HepG2 (cell line): ENCODE results near the gene SSTR5. TPM values are rescaled to one million over a fixed set of nuclear protein-coding genes. Genes with fewer than 3 reads are reported as not detected.

Experiments
- ELF4 ChIP-seq: sonication (generic); formaldehyde crosslinking; IDR thresholded peaks from 2 replicates; pipeline ENCODE4 v1.5.0; 2020; ENCODE audit warnings: missing genetic modification reagents, mild to moderate bottlenecking, moderate library complexity, borderline replicate concordance
- HDAC1 ChIP-seq: sonication (generic); formaldehyde crosslinking; IDR thresholded peaks from 2 replicates; pipeline ENCODE4 v1.5.1; 2020; ENCODE audit warnings: mild to moderate bottlenecking, missing genetic modification reagents
- HOXA3 ChIP-seq: sonication (generic); formaldehyde crosslinking; IDR thresholded peaks from 2 replicates; pipeline ENCODE4 v1.5.0; 2020; ENCODE audit warnings: missing genetic modification reagents
- KIAA2018 ChIP-seq: sonication (generic); formaldehyde crosslinking; IDR thresholded peaks from 2 replicates; pipeline ENCODE4 v1.5.0; 2020; ENCODE audit warnings: mild to moderate bottlenecking, missing genetic modification reagents, borderline replicate concordance
- RCOR2 ChIP-seq: IDR thresholded peaks from 2 replicates; pipeline ENCODE4 v1.6.1; 2016; ENCODE audit warnings: missing biosample characterization, missing genetic modification reagents
- REL ChIP-seq: sonication (generic); formaldehyde crosslinking; conservative IDR thresholded peaks from 2 replicates; pipeline ENCODE4 v1.8.0; 2022; ENCODE audit warnings: mild to moderate bottlenecking, missing genetic modification reagents, moderate library complexity
- SMARCC2 ChIP-seq: fragments of 450-650 bp; IDR thresholded peaks from 2 replicates; pipeline ENCODE4 v1.6.1; 2017; ENCODE audit warnings: antibody characterized with exemption, mild to moderate bottlenecking
- ZBTB46 ChIP-seq: sonication (generic); formaldehyde crosslinking; IDR thresholded peaks from 2 replicates; pipeline ENCODE4 v1.4.0; 2020; ENCODE audit warnings: mild to moderate bottlenecking, missing genetic modification reagents, borderline replicate concordance
- ZFP36L1 ChIP-seq: sonication (generic); formaldehyde crosslinking; IDR thresholded peaks from 2 replicates; pipeline ENCODE4 v1.8.0; 2022; ENCODE audit warnings: mild to moderate bottlenecking, missing genetic modification reagents, moderate library complexity
- ZKSCAN8 ChIP-seq: IDR thresholded peaks from 2 replicates; pipeline ENCODE4 v1.6.1; 2016; ENCODE audit warnings: borderline replicate concordance, missing genetic modification reagents, missing compliant biosample characterization
- ZNF253 ChIP-seq: sonication (generic); formaldehyde crosslinking; IDR thresholded peaks from 2 replicates; pipeline ENCODE4 v1.8.0; 2022; ENCODE audit warnings: mild to moderate bottlenecking, missing genetic modification reagents, borderline replicate concordance
- ZNF720 ChIP-seq: sonication (generic); formaldehyde crosslinking; IDR thresholded peaks from 2 replicates; pipeline ENCODE4 v1.4.0; 2020; ENCODE audit warnings: missing genetic modification reagents
- ZNF780A ChIP-seq: sonication (generic); formaldehyde crosslinking; IDR thresholded peaks from 2 replicates; pipeline ENCODE4 v1.8.0; 2022; ENCODE audit warnings: mild to moderate bottlenecking, missing genetic modification reagents, moderate library complexity
- ZNF800 ChIP-seq: sonication (generic); formaldehyde crosslinking; IDR thresholded peaks from 2 replicates; pipeline ENCODE4 v1.4.0; 2020; ENCODE audit warnings: missing genetic modification reagents
- ZNF816 ChIP-seq: sonication (generic); formaldehyde crosslinking; IDR thresholded peaks from 2 replicates; pipeline ENCODE4 v1.8.0; 2022; ENCODE audit warnings: missing genetic modification reagents, mild to moderate bottlenecking, borderline replicate concordance
- polyA plus RNA-seq, 8 experiments: library from polyadenylated mRNA; depleted of rRNA in 3 of 8; stranded (reverse) in 7 of 8; unstranded in 1 of 8; fragments of >200 nt; fragmentation: Illumina TruSeq in 4 of 8; extraction: Trizol in 4 of 8; gene quantifications; 2 replicates each; pipeline versions ENCODE4 v1.2.1 to v1.2.3, GENCODE V29; 2011 to 2016; ENCODE audit warnings: low read depth in 4 of 8, missing spikeins in 1 of 8, mixed read lengths in 1 of 8; ENCODE audit not compliant: insufficient read depth in 1 of 8
- total RNA-seq, 5 experiments: library from RNA; depleted of rRNA; stranded (reverse); fragments of >200 nt; fragmentation: Illumina TruSeq; extraction: Trizol; gene quantifications; 2 replicates each; pipeline ENCODE4 v1.2.3, GENCODE V29; 2016; ENCODE audit warnings: low read depth in 1 of 5

SSTR5 gene
- total and polyA plus RNA-seq, 2 of the 13 experiments (the other 11 are each of a cell fraction or from before 2014, with no cell fraction given), result 0.20 to 0.49 TPM

GRCh38 chr16:1082266-1082951 is 9.9 kb downstream of the SSTR5 start (continued):
- TF ChIP-seq ZNF800 (CRISPR knock-in tag) (0 out of 2 replicates have a peak, but pooled peaks have one; percentile 25), ZNF720 (CRISPR knock-in tag) (peak; percentile 9; the same call in 1 of the 2 replicates), ZKSCAN8 (CRISPR knock-in tag) (peak; percentile 90), HOXA3 (CRISPR knock-in tag) (peak; percentile 90), ELF4 (CRISPR knock-in tag) (peak; percentile 93; the same call in 1 of the 2 replicates), SMARCC2 (no peak), HDAC1 (peak; percentile 99), ZBTB46 (CRISPR knock-in tag) (peak; percentile 31; the same call in 1 of the 2 replicates), ZNF253 (CRISPR knock-in tag) (peak; percentile 93), ZNF780A (CRISPR knock-in tag) (peak; percentile 90; the same call in 1 of the 2 replicates), ZNF816 (CRISPR knock-in tag) (peak; percentile 98), KIAA2018 (peak; percentile 30; the same call in 1 of the 2 replicates), ZFP36L1 (CRISPR knock-in tag) (peak; percentile 73; the same call in 1 of the 2 replicates), REL (peak; percentile 59; the same call in 1 of the 2 replicates), RCOR2 (CRISPR knock-in tag) (peak; percentile 91)
